ENCODE measurements around the gene MMAB.

The MMAB gene

DNA sequence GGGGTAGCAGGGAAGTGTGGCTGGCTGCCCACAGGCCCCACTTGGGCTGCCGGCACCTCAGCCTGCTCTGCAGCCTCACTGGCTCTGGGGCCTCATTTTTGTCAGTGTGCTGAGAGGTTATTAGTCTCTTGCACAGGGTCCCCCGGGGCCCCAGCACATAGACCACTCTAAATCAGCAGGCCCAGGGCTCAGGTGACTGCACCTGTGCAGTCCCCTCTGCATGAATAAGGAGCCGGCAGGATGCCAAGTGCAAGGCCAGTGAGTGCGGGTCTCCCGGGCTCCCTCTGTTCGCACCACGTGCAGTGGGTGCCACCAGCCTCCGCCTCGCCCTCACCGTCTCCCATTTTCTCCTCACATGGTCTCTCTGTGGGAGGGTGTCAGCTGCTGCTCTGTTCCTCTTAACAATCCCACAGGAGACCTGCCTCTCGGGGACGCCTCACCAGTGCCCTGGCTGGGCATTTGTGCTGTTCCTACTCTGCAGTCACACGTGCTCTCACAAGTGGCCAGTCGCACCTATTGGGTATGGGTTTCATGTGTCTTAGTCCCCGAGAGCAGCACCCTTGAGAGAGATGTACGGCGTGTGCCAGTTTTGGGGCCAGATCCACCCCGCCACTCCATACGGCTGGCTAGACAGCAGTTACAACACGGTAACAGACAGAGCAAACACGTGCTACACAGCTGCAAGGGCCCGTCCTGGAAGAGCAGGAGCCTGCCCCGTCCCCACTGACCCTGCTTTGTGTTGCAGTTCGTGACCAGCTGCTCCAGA lies 40.4 kb downstream of the MMAB start:
- no peak overlapping the region for H3K4me3 ChIP-seq (replicated peaks; ENCODE audit: low read depth, low read length)
- TF ChIP-seq, protein P1, sequence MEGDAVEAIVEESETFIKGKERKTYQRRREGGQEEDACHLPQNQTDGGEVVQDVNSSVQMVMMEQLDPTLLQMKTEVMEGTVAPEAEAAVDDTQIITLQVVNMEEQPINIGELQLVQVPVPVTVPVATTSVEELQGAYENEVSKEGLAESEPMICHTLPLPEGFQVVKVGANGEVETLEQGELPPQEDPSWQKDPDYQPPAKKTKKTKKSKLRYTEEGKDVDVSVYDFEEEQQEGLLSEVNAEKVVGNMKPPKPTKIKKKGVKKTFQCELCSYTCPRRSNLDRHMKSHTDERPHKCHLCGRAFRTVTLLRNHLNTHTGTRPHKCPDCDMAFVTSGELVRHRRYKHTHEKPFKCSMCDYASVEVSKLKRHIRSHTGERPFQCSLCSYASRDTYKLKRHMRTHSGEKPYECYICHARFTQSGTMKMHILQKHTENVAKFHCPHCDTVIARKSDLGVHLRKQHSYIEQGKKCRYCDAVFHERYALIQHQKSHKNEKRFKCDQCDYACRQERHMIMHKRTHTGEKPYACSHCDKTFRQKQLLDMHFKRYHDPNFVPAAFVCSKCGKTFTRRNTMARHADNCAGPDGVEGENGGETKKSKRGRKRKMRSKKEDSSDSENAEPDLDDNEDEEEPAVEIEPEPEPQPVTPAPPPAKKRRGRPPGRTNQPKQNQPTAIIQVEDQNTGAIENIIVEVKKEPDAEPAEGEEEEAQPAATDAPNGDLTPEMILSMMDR (IDR thresholded peaks at IDR 0.05; ENCODE audit: low read depth, low read length, missing control alignments), result no peak
- DNase-seq (ENCODE audit: extremely low read depth, low read depth), result no peak

DNA sequence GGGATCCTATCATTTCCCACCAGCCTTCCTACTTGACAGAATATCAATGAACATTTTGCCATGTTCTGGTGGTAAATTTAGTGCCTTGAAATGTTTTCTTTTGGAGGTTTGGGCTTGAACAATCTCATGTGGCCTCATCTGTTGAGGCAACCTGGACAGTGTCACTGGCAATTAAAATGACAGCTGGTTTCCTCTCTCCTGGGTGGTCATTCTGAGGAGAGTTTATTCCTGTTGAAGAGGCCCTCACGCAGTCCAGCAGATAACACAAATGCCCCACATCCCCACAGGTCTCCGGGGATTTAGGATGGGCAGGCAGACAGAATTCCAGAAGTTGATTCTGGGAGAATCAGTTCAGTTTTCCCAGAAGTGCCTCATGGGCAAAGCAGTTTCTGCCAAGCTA lies 41.9 kb downstream of the MMAB start:
- DNase-seq (ENCODE audit: extremely low read depth, low read depth), result no peak
- TF ChIP-seq, protein P1 (IDR thresholded peaks at IDR 0.05; ENCODE audit: low read depth, low read length, missing control alignments), result no peak
- H3K4me3 ChIP-seq (replicated peaks; ENCODE audit: low read depth, low read length), result no peak overlapping the region

DNA sequence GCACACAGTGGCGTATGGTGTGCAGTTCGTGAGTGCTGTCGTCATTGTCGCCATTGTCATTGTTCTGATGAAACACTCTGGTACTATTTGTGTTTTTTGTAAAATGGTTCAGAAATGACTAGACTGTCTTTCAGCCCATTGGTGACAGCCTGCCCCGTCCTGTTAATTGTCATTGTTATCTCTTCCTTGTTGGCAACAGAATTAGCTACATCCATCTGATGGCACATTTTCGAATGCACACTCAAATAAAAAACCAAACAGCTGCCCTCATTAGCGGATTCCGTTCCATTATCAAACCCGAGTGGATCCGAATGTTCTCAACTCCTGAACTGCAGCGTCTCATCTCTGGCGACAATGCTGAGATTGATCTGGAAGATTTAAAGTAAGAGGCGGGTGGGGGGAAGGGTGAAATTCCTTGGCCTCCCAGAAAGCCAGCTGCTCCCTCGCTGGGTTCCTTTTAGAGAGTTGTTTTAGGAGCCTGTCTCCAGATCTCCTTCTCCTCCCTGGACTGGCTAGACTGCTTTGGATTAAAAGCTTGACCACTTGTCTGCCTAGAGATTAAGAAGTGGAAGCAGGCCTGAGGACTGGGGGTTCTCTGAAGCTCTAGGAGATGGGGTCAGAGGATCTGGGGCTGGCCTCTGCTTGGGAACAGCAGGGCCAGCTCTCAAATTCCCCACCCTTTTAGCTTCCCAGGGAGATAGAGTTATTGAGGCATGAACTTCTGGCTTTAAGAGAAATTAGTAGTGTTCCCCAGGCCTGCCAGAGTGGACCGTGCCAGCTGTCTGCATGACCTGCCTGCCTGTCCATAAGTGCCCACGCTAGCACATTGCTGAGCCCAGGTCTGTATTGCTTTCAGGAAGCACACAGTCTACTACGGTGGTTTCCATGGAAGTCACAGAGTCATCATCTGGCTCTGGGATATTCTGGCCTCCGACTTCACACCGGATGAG lies 43.3 kb downstream of the MMAB start:
- no peak overlapping the region for H3K4me3 ChIP-seq (replicated peaks; ENCODE audit: low read depth, low read length)
- no peak for DNase-seq (ENCODE audit: extremely low read depth, low read depth)
- TF ChIP-seq, protein P1 (IDR thresholded peaks at IDR 0.05; ENCODE audit: low read depth, low read length, missing control alignments), result no peak

DNA sequence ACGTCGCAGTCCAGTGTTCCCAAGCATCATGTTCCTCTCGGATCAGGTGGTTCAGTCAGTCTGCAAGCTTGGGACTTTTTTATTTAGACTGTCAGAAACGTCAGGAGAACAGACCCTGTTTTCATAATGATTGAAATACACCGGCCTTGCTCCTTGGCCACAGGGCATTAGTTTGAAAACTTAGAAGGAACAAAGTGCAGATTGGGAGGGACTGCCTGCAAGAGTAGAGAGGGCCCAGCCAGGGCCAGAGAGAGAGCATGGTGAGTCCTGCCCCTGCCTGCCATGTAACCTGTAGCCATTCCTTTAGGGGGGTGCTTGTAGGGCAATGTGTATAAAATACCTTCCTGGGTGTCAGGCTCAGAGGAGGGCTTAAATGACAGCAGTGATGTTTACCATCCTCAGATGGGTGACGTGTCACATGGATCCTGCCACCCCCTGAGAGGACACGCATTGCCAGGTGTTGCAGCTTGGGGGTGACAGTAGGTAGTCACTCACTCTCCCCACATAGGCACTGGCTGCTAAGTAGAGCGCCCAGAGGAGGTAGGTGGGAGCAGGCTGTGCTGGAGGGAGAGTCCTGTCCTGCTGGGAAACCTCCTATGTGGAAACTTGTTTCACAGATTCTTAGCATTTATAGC lies 45.7 kb downstream of the MMAB start:
- no peak overlapping the region for H3K4me3 ChIP-seq (replicated peaks; ENCODE audit: low read depth, low read length)
- DNase-seq (ENCODE audit: extremely low read depth, low read depth), result no peak
- TF ChIP-seq, protein P1 (IDR thresholded peaks at IDR 0.05; ENCODE audit: low read depth, low read length, missing control alignments), result no peak

DNA sequence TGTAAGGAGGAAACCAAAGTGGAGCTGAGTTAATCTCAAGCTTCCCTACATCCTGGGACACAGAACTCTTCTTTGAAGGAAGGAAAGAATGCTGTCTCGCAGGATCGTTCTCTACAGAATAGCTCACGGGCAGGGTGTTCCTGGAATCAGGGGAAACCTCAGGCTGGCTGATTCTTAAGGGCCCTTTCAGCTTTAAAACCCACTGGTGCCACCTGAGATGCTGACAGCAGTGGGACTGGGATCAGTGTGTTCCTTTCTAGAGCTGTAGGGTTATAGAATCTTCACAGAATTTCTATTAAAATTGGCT lies 48.1 kb downstream of the MMAB start:
- no peak overlapping the region for H3K4me3 ChIP-seq (replicated peaks; ENCODE audit: low read depth, low read length)
- no peak for DNase-seq (ENCODE audit: extremely low read depth, low read depth)
- TF ChIP-seq, protein P1 (IDR thresholded peaks at IDR 0.05; ENCODE audit: low read depth, low read length, missing control alignments), result no peak

DNA sequence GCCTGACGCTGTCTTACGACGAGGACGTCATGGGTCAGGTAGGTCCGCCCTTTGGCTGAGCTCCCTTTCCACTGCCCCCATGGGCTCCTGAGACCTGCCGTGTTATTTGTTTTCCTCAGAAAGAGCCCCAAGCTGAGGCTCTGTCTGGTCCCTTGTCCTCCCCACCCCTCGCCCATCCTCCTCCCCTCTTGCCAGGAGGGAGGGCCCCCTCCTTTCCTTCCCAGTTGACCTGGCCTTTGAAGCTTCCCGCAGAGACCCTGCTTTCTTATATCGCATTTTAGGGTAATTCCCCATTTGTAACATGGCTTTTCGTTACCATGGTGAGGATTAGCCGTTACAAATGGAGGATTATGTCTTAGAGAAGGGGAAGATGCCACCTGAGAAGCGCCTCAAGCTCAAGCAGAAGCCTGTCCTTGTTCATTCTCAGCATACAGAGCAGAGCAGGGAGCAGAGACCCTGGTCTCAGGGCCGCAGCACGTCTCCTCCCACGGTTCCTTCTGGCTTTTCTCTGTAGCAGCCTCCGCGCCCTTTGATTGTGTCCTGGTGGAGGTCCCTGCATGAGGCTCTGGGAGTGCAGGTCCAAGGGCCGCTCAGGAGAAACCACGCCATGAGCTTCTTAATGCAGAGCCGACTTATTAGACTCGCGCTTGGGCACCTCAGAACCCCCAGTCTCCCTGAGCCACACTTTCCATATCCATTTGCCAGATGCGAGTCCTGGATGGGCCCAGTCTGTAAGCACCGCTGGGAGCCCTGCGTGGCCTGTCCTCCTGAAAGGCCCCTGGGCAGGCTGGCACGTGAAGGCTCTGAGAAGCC lies 48.6 kb downstream of the MMAB start:
- TF ChIP-seq, protein P1 (IDR thresholded peaks at IDR 0.05; ENCODE audit: low read depth, low read length, missing control alignments), result no peak
- H3K4me3 ChIP-seq (replicated peaks; ENCODE audit: low read depth, low read length), result no peak overlapping the region
- DNase-seq (ENCODE audit: extremely low read depth, low read depth), result no peak
